H1 (cell line): ENCODE measurements around the gene EPB41L1. TPM values are rescaled to one million over a fixed set of nuclear protein-coding genes. Genes with fewer than 3 reads are reported as not detected.

ENCODE experiments used
- CTCF ChIA-PET: fragments of 300-600 bp; sonication (Branson Sonifier 250); formaldehyde crosslinking; loops from one replicate; lab custom pipeline; 2021; ENCODE audit not compliant: partially characterized antibody; lab: Charles Lee
- POLR2A ChIA-PET: fragments of 300-600 bp; sonication (Branson Sonifier 250); formaldehyde crosslinking; loops from one replicate; lab custom pipeline; 2021; ENCODE audit warnings: inconsistent platforms; ENCODE audit not compliant: partially characterized antibody; lab: Charles Lee
- DNase-seq, 2 experiments: peaks; one replicate each; pipeline versions ENCODE4 v3.0.0 to v3.0.0-alpha.2; 2010 to 2022; ENCODE audit warnings: low spot score in 2 of 2, low read depth in 1 of 2, mixed read lengths in 1 of 2
- FAIRE-seq: peaks from 2 replicates; lab custom pipeline; 2011; peaks lifted over from hg19 to GRCh38; lab: Jason Lieb, UNC
- H2AFZ ChIP-seq: 2 replicates; pipeline ENCODE4 v1.8.1; 2012; ENCODE audit warnings: low read length, inconsistent platforms
- H2AK5ac ChIP-seq: 2 replicates; pipeline ENCODE4 v1.6.1; 2013; ENCODE audit warnings: low read depth, low read length
- H2BK120ac ChIP-seq: replicated peaks from 2 replicates; pipeline ENCODE3; 2013; ENCODE audit warnings: low read depth, low read length, inconsistent platforms
- H2BK12ac ChIP-seq: 2 replicates; pipeline ENCODE4 v1.6.1; 2013; ENCODE audit warnings: low read depth, low read length
- H2BK15ac ChIP-seq: 2 replicates; pipeline ENCODE4 v1.6.1; 2013; ENCODE audit warnings: low read length
- H2BK20ac ChIP-seq: 2 replicates; pipeline ENCODE4 v1.6.1; 2013; ENCODE audit warnings: low read length
- H2BK5ac ChIP-seq: 2 replicates; pipeline ENCODE4 v1.6.1; 2013; ENCODE audit warnings: low read depth, low read length
- H3K14ac ChIP-seq: 2 replicates; pipeline ENCODE4 v1.6.1; 2013; ENCODE audit warnings: inconsistent platforms; ENCODE audit not compliant: insufficient read length
- H3K18ac ChIP-seq: 2 replicates; pipeline ENCODE4 v1.6.1; 2013; ENCODE audit warnings: low read length; ENCODE audit errors: extremely low read depth
- H3K23ac ChIP-seq: 2 replicates; pipeline ENCODE4 v1.6.1; 2013; ENCODE audit warnings: inconsistent platforms; ENCODE audit not compliant: insufficient read length
- H3K23me2 ChIP-seq: 2 replicates; pipeline ENCODE4 v1.6.1; 2013; ENCODE audit warnings: low read depth, low read length
- H3K27ac ChIP-seq: 2 replicates; pipeline ENCODE4 v1.6.1; 2011; ENCODE audit warnings: low read depth, low read length, inconsistent platforms
- H3K27me3 ChIP-seq, 4 experiments: replicated peaks in 1 of 4; 1 replicate in 1 of 4; 2 replicates in 3 of 4; pipeline versions ENCODE4 v1.6.1 to v1.8.1; 2011 to 2013; ENCODE audit warnings: low read length in 3 of 4, mild to moderate bottlenecking in 3 of 4, inconsistent platforms in 2 of 4, mixed read lengths in 2 of 4, moderate library complexity in 1 of 4; ENCODE audit not compliant: control insufficient read depth in 3 of 4, insufficient read depth in 3 of 4; ENCODE audit errors: extremely low read depth in 1 of 4
- H3K36me3 ChIP-seq, 4 experiments: 2 replicates each; pipeline versions ENCODE4 v1.6.1 to v1.8.1; 2011 to 2013; ENCODE audit warnings: mild to moderate bottlenecking in 4 of 4, low read length in 3 of 4, moderate library complexity in 2 of 4, control low read depth in 1 of 4, inconsistent platforms in 1 of 4; ENCODE audit not compliant: insufficient read depth in 4 of 4, control insufficient read depth in 2 of 4
- H3K4ac ChIP-seq: replicated peaks from 2 replicates; pipeline ENCODE3; 2013; ENCODE audit warnings: low read length, low read depth, mixed read lengths, inconsistent platforms; ENCODE audit not compliant: insufficient read length
- H3K4me1 ChIP-seq, 4 experiments: replicated peaks in 1 of 4; 1 replicate in 1 of 4; 2 replicates in 3 of 4; pipeline versions ENCODE4 v1.6.1 to v1.8.1; 2011 to 2013; ENCODE audit warnings: low read length in 3 of 4, inconsistent platforms in 2 of 4, mixed read lengths in 1 of 4; ENCODE audit not compliant: insufficient read depth in 4 of 4, control insufficient read depth in 3 of 4
- H3K4me2 ChIP-seq, 2 experiments: 2 replicates each; pipeline versions ENCODE4 v1.6.1 to v1.8.1; 2011 to 2013; ENCODE audit warnings: low read depth in 2 of 2, low read length in 2 of 2, control low read depth in 1 of 2, inconsistent platforms in 1 of 2, mild to moderate bottlenecking in 1 of 2; ENCODE audit not compliant: insufficient read depth in 1 of 2
- H3K4me3 ChIP-seq, 4 experiments: fragments of 200-600, 300-600 bp in 1 of 4; sonication (generic), shearing (Covaris generic), sonication (Bioruptor Twin) in 1 of 4; 2 replicates each; pipeline versions ENCODE4 v1.5.1 to v1.8.1; 2011 to 2016; ENCODE audit warnings: low read length in 4 of 4, low read depth in 3 of 4, control low read depth in 2 of 4, inconsistent platforms in 2 of 4, mild to moderate bottlenecking in 2 of 4, mixed read lengths in 1 of 4, moderate library complexity in 1 of 4; ENCODE audit not compliant: insufficient read depth in 2 of 4; ENCODE audit errors: extremely low read depth in 1 of 4
- H3K56ac ChIP-seq: replicated peaks from 2 replicates; pipeline ENCODE3; 2013; ENCODE audit warnings: low read depth, mild to moderate bottlenecking, mixed read lengths, low read length, inconsistent platforms; ENCODE audit not compliant: insufficient read length
- H3K79me1 ChIP-seq: 2 replicates; pipeline ENCODE4 v1.6.1; 2013; ENCODE audit warnings: low read depth, low read length, control low read depth
- H3K79me2 ChIP-seq, 2 experiments: 2 replicates each; pipeline versions ENCODE4 v1.6.1 to v1.8.1; 2012 to 2013; ENCODE audit warnings: low read length in 2 of 2, mild to moderate bottlenecking in 2 of 2, inconsistent platforms in 1 of 2; ENCODE audit not compliant: insufficient read depth in 2 of 2, control insufficient read depth in 1 of 2
- H3K9ac ChIP-seq, 4 experiments: replicated peaks in 1 of 4; 1 replicate in 1 of 4; 2 replicates in 3 of 4; pipeline versions ENCODE4 v1.6.1 to v1.8.1; 2011 to 2013; ENCODE audit warnings: low read depth in 3 of 4, low read length in 3 of 4, control low read depth in 2 of 4, mild to moderate bottlenecking in 2 of 4, moderate library complexity in 2 of 4, inconsistent platforms in 1 of 4; ENCODE audit errors: extremely low read depth in 1 of 4
- H3K9me3 ChIP-seq, 2 experiments: 2 replicates each; pipeline versions ENCODE4 v1.6.1 to v1.8.1; 2012 to 2013; ENCODE audit warnings: mild to moderate bottlenecking in 2 of 2, moderate library complexity in 2 of 2, control low read depth in 1 of 2, inconsistent platforms in 1 of 2, low read depth in 1 of 2, low read length in 1 of 2, mixed read lengths in 1 of 2; ENCODE audit not compliant: insufficient read depth in 2 of 2
- H4K20me1 ChIP-seq, 2 experiments: replicated peaks in 1 of 2; 2 replicates each; pipeline versions ENCODE3 to v1.8.1; 2011 to 2013; ENCODE audit warnings: inconsistent platforms in 2 of 2, low read length in 2 of 2, mild to moderate bottlenecking in 1 of 2; ENCODE audit not compliant: insufficient read depth in 2 of 2, control insufficient read depth in 1 of 2
- H4K5ac ChIP-seq: 2 replicates; pipeline ENCODE4 v1.6.1; 2013; ENCODE audit warnings: low read length, low read depth, mixed read lengths, inconsistent platforms; ENCODE audit not compliant: insufficient read length
- H4K8ac ChIP-seq: 2 replicates; pipeline ENCODE4 v1.8.0; 2013; ENCODE audit warnings: mild to moderate bottlenecking, moderate library complexity, low read length, inconsistent platforms; ENCODE audit not compliant: insufficient read depth; ENCODE audit errors: extremely low read depth
- H4K91ac ChIP-seq: replicated peaks from 2 replicates; pipeline ENCODE3; 2013; ENCODE audit warnings: low read length, mixed read lengths, inconsistent platforms; ENCODE audit not compliant: insufficient read length
- GABPA ChIP-seq: IDR thresholded peaks from 2 replicates; pipeline ENCODE4 v1.6.1; 2011; ENCODE audit warnings: mild to moderate bottlenecking, low read length, moderate library complexity, borderline replicate concordance; ENCODE audit not compliant: insufficient read depth
- POLR2A ChIP-seq, 2 experiments: IDR thresholded peaks; 1 replicate in 1 of 2; 2 replicates in 1 of 2; pipeline ENCODE4 v1.6.1; 2011; ENCODE audit warnings: low read depth in 2 of 2, low read length in 2 of 2, mild to moderate bottlenecking in 2 of 2; ENCODE audit errors: control extremely low read depth in 1 of 2
- SP4 ChIP-seq: IDR thresholded peaks from 2 replicates; pipeline ENCODE4 v1.6.1; 2012; ENCODE audit warnings: low read length, inconsistent platforms
- WGBS, 2 experiments: shearing (Covaris generic) in 1 of 2; methylation state at CpG; one replicate each; pipeline versions ENCODE4 v1.1.6 to v1.1.7; 2013 to 2015; ENCODE audit warnings: low lambda C conversion rate in 2 of 2, mixed read lengths in 2 of 2, inconsistent platforms in 1 of 2, low coverage in 1 of 2, missing lambda C conversion rate in 1 of 2; ENCODE audit not compliant: insufficient replicate concordance in 2 of 2, insufficient coverage in 1 of 2, insufficient read length in 1 of 2; ENCODE audit errors: extremely low coverage in 1 of 2, missing lambda C conversion rate in 1 of 2; 5-methylcytosine and 5-hydroxymethylcytosine counted together
- polyA plus RNA-seq, 7 experiments: library from polyadenylated mRNA; depleted of rRNA in 3 of 7; stranded (reverse) in 5 of 7; unstranded in 2 of 7; fragments of >200 nt in 5 of 7; fragments of 200-250 nt in 2 of 7; gene quantifications; 1 replicate in 5 of 7; 2 replicates in 1 of 7; 4 replicates in 1 of 7; pipeline versions ENCODE4 v1.2.1 to v1.2.3, GENCODE V29; 2011 to 2013; ENCODE audit warnings: missing spikeins in 2 of 7, mixed read lengths in 2 of 7
- total RNA-seq: library from RNA; stranded (reverse); fragmentation: NEBNext Ultra II Directional; extraction: Animal tissue kit (Norgen Biotek cat#: 25700); gene quantifications from 2 replicates; pipeline ENCODE4 v1.2.1, GENCODE V29; 2021
- TF ChIP-seq, protein P1 (sequence below): IDR thresholded peaks from 2 replicates; pipeline ENCODE4 v1.6.1; 2011; ENCODE audit warnings: low read depth, mild to moderate bottlenecking, low read length; ENCODE audit not compliant: insufficient read depth

The EPB41L1 gene
- total and polyA plus RNA-seq, 2 of the 8 experiments (the other 6 are each of a cell fraction or from before 2014, with no cell fraction given), result 14.8 to 36.0 TPM

GRCh38 chr20:36254076-36254475 lies 99.5 kb downstream of the EPB41L1 start:
- DNase-seq (no peak), FAIRE-seq (no peak)
- Histone ChIP-seq H2AK5ac (no peak overlapping the region), H3K23me2 (no peaks in the 10 kb centered on the region), H3K36me3 (peaks cover 0 to 13% (median 0%) of the 10 kb centered on the region in 4 experiments; a peak in 4 of 8 replicates), H3K56ac (no peak overlapping the region), H3K23ac (no peak overlapping the region), H3K4me3 (no peak overlapping the region), H2BK120ac (no peak overlapping the region), H3K4me2 (no peak overlapping the region), H4K20me1 (peaks cover 6 to 7% of the 10 kb centered on the region in 2 experiments), H3K14ac (no peak overlapping the region), H3K9ac (no peak overlapping the region), H2BK12ac (no peak overlapping the region), H3K18ac (no peak overlapping the region), H4K5ac (no peak overlapping the region), H2BK20ac (no peak overlapping the region), H4K8ac (no peak overlapping the region), H3K79me1 (peaks cover 4% of the 10 kb centered on the region; the same call in 1 of the 2 replicates), H3K79me2 (no peaks in the 10 kb centered on the region; a peak in 1 of 4 replicates), H2BK5ac (no peak overlapping the region), H3K4me1 (peaks cover under 1 to 3% (median under 1%) of the 10 kb centered on the region in 4 experiments; a peak in 3 of 7 replicates), H3K9me3 (no peaks in the 10 kb centered on the region), H3K27ac (no peak overlapping the region), H3K4ac (no peak overlapping the region), H2BK15ac (no peak overlapping the region), H4K91ac (no peak overlapping the region), H3K27me3 (no peaks in the 10 kb centered on the region), H2AFZ (no peak overlapping the region)
- WGBS, 2 experiments, result 82% methylated on average over 2 of the region's 2 CpGs; no CpG with 5 or more reads in 1 of the 2 experiments
- CTCF ChIA-PET, result no interaction called here
- POLR2A ChIA-PET, result no interaction called here
- TF ChIP-seq GABPA, result no peak
- TF ChIP-seq SP4, result no peak
- TF ChIP-seq POLR2A (IDR thresholded peaks at IDR 0.05; ENCODE audit: control extremely low read depth in 1 of 2, low read depth in 2 of 2, low read length in 2 of 2), result no peak
- TF ChIP-seq, protein P1, sequence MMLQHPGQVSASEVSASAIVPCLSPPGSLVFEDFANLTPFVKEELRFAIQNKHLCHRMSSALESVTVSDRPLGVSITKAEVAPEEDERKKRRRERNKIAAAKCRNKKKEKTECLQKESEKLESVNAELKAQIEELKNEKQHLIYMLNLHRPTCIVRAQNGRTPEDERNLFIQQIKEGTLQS, result no peak
